IPS DF 4.7 (cell line): ENCODE data around the gene MATK.

Experiments used
- DNase-seq: peaks from one replicate; pipeline ENCODE4 v3.0.0-alpha.2; 2013; ENCODE audit warnings: low spot score; ENCODE audit errors: extremely low read depth

MATK gene

DNA sequence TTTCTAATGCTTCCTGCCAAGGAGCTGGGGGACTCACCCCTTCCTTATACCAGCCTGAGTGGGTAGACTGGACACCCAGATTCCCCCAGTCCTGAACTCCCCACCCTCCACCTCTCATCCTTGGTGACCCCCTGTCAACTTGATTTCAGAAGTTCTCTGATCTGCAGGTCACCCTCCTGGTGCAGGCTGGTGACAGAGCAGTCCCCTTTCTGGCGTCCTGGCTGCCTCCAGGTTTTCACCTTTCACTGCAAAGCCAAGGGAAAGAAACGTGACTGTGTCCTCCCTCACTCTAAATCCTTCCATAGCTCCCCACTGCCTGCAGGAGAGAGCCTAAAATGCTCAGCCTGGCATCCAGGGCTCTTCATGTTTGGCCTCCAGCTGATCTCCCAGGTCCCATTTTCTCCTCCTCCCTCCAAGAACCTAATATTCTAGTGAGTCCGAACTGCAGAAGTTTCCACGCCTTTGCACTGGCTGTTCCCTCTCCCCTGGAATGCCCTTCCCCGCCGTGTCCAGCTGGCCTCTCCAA, 4.1 kb upstream of the MATK start:
- DNase-seq = no peak

DNA sequence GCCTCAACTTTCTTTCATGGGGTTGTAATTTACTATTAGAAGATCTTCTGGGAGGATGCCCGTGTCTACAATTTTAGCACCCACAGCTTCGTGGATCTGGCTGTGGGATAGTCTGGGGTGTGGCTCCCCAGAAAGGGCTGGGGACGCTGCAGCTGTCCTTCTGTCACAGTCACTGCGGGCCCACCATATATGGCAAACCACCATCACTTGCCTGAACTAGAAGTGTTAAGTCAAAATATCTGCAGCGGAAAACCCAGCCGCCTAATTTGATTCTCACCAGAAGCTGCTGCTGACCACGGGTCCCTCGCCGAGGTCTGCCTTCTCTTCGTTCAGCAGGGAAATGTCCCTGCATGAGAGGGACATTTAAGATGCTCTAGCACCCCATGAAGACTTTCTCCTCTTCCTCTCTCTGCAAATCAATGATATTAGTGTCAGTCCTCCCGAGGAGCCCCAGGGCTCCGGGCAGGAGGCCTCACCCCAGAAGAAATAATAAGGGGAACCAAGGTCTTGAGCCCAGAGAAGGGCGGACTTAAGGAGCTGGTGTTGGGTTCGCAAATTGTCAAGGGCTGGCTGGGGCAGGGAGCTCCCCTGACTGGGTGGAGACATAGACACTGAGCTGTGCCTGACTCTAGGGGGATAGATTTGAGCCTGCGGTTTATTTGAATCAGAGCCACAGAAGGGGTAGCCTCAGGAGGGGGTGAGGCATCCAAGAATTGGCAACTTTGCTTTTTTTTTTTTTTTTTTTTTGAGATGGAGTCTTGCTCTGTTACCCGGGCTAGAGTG, 3.0 kb upstream of the MATK start:
- no peak for DNase-seq

DNA sequence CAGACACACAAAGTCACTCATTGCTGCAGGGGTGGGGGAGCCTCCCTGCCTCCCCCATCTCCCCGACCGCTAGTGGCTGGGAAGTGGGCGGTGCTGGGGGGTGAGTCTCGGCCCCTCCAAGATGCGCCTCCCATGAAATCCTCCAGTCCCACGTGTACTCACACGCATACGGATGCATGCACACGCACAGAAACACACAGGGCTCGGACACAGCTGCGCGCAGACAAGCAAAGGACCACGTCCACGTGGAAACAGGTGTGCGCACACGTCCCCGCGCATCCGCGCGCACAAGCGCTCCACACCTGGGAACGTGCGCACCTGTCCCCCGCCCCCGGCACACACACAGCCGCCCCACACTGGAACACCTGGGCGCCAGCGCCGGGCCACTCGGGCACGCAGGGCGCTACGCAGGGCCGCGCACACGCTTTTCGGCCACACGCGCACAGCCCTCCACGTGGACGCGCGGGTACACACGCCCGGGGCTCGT, 687 bp downstream of the MATK start:
- no peak for DNase-seq

DNA sequence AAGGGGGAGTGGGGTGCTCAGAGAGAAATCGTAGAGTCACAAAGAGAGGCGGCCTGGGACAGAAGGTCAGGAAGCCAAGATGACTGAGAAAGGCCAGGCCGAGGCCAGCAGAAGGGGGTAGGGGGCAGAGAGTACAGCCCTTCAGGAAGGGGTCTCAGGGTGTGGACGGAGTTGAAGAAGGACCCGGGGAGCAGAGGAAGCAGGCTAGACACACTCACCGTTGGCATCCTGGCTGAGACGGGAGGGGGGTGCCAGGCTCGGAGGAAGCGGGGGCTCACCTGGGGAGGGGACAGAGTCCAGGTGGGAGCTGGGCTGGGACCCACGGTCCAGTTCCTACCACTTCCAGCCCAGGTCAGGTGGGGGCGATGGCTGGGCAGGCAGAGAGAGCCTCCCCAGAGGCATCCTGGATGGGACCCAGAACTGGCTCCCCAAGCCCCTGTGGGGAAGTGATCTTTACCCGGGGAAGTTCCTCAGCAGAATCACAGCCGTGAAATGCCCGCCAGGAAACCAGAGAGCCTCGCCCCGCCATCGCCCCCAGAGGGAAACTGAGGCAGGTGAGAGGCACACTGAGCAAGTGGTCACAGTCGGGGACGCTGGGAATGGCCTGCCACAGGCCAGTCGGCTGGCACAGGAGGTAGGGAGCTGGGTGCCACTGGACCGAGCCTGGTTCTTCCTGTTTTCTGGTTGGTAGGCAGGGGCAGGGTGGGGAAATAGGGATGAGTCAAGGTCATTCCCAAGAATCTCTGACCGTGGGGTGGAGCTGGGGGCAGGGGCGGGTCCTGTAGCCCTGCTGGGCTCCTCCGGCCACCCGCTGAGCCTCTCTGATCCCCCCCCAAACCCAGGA, 1.4 kb downstream of the MATK start:
- no peak for DNase-seq

DNA sequence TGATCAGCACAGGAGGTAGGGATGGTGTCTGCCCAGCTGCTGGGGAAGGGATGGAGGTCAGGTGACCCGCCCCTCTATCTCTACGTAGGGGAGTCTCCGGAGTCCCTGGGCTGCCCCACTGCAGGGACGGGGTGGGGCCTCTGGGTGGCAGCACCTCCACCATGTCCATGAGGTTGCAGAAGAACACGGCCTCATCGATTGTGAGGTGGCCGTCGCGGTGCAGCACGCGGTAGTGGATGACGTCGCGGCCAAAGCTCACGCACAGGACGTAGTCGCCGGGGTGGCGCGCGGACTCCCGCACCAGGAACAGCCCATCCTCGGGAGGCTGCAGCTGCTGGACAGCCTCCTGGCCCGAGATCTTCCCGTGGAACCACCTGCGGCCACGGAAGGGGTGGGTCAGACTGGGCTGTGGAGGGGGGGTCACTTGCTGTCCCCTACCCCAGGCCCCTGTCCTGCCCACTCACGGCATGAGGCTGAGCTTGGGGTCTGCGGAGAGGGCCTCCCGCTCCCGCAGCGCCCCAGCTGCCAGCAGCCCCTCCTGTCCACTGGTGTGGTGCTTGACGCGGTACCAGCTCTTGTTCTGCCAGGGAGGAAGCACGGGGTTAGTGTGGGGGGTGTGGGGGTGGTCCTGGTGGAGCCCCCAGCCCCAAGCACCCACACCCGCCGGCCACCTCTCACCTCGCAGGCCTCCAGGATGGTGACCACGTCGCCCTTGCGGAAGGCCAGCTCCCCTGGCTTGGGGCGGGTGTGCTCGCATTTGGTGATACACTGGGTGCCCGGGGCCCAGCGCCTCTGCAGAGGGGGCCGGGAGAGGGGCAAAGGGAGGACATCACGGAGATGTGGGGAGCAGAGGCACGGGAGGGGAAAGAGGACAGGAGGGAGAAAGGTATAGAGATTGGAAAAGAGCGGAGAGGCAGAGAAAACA, 2.3 kb downstream of the MATK start:
- DNase-seq = no peak

DNA sequence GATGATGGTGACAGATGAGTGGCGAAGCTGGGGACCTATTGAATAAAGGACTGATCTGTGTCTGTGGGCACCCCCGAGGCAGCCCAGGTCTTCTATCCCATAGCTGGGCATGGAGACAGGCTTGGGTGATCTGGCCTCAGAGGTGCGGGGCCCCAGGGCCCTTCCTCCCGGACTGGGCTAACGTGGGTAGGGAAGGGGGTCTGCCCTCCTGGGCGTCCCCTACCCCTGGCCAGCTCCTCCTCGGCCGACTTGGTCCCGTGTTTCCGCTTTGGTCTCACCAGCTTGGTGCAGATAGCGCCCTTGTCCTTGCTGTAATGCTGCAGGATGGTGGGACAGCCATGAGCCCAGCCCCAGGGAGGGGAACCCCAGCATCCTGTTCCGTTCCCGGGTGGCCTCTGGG, 3.3 kb downstream of the MATK start:
- no peak for DNase-seq

DNA sequence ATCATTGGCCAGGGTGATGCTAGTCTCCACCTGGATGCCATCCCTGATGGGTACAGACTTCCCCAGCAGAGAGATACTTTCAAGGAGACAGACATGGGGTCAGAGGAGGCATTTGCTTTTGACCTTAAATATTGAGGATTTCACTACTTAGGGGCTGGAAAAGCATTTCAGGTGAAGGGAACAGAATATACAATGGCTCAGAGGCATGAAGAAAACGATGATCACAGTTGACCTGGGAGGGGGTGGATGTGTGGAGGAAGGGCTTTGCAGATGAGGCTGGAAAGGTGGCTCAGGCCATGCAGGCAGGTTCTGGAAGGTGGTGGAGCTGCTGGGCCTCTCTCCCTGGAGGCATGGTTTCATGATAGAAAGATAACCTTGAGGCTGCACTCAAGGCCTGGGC, 3.9 kb downstream of the MATK start:
- no peak for DNase-seq

DNA sequence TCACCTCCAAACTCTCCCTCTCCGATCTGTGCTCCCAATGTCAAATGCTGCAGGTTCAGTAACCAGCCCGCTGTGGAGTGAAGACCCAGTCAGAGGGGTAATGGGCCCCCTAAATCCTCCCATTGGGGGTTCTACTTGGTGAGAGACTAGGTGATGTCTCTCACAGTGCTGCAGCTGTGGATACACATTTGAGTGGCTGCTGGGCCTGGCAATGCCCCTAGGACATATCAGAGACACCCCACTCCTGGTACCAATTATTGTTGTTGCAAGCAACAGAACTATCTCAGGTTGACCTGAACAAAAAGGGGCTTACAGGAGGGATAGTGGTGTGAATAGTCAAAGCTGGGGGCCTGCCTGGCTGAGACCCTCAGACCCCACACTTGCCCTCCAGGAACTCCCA, 4.6 kb downstream of the MATK start:
- no peak for DNase-seq

DNA sequence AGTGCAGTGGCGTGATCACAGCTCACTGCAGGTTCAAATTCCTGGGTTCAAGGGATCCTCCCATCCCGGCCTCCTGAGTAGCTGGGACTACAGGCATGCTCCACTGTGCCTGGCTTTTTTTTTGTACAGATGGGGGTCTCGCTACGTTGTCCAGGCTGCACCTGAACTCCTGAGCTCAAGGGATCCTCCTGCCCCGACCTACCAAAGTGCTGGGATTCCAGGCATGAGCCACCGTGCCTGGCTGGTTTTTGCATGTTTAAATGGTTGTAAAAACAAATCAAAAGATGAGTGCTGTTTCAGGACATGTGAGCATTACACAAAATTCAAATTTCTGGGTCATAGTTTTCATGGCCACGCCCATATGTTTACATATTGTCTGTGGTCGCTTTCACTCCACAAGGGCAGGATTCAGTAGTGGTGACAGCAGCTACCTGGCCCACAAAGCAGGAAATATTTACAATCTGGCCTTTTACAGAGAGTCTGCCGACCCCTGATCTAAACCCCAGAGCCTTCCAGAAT, 5.3 kb downstream of the MATK start:
- no peak for DNase-seq

DNA sequence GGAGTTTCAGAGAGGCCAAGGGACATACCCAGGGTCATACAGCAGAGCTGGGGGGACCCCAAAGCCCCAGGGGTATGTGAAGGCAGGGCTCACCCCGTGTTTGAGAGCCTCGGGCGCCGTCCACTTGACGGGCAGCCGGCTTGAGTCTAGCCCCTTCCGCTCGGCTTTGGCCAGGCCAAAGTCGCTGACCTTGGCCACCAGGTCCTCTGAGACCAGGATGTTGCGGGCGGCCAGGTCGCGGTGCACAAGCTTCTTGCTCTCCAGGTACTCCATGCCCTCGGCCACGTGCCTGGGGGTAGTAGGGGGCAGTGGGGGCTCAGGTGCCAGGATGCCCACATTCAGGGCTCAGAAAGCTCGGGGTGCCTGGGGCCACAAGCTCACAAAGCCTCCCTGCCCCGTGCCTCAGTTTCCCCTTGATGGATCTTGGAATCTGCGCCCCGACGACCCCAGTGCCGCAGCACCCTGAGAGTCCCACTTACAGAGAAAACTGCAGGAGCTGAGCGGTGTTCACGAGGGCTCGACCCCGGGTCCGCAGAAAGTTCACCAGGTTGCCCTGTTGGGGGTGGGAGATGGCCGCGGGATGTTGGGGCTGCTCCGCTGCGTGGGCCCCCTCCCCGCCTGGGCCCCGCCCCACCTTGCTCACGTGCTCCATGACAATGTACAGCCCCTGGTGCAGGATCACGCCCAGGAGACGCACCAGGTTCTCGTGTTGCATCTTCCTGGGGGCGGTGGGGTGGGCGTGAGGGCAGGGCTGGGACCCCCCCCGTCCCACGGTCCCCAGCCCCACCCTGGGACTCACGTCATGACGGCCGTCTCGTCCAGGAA, 7.1 kb downstream of the MATK start:
- no peak for DNase-seq

DNA sequence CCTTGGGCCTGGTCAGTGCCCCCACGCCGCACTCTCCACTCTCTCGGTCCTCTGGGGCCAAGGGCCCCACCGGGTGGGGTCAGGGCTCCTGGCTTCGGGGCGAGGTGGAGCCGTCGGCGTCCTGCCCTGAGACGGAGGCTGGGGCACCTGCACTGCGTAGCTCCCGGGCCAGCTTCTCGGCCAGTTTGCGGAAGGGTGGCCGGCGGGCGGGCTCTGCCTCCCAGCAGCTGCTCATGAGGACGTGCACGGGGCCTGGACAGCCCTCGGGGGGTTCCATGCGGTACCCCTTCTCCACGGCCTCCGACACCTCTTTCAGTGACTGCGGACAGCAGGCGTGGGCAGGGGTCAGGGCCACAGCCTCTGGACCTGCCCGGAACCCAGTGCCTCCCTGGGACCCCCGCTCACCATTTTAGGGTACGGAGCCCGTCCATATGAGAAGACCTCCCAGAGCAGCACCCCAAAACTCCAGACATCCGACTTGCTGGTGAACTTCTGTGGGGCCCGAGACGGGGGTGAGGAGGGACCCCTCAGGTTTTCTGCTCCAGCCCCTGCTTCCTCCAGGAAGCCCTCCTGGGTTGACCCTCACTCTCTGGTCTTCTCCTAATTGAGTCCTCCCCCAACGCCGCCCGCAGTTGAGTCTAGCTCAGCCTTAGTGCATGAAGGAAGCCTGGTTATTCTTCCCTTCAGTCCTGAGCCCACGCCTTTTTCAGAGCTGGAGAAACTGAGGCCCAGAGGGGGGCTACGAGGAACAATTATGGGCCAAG, 7.9 kb downstream of the MATK start:
- no peak for DNase-seq

DNA sequence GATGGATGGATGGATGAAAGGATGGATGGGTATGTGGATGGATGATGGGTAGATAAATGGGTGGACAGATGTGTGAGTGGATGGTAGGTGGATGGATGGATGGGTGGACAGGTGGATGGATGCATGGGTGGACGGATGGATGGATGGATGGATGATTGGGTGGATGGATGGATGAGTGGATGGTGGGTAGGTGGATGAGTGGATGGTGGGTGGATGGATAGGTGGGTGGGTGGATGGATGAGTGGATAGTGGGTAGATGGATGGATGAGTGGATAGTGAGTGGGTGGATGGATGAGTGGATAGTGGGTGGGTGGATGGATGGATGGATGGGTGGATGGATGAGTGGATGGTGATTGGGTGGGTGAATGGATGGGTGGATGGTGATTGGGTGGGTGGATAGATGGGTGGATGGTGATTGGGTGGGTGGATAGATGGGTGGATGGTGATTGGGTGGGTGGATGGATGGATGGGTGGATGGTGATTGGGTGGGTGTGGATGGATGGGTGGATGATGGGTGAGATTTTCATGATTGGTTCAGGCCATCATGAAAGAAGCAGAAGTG, 9.6 kb downstream of the MATK start:
- DNase-seq = no peak

DNA sequence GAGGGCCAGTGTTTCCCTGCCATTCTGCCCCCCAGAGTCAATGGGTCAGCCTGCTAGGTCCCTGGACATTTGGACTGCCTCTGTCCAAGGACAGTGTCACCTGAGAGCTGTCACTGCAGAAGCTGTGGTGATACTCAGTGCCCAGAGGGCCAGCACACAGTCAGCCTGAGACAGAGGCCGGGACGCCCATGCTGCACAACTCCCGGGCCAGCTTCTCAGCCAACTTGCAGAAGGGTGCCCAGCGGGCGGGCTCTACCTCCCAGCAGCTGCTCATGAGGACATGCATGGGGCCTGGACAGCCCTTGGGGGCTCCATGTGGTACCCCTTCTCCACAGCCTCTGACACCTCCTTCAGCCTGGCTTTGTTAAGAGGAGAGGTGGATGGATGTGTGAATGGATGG, 10.3 kb downstream of the MATK start:
- no peak for DNase-seq

DNA sequence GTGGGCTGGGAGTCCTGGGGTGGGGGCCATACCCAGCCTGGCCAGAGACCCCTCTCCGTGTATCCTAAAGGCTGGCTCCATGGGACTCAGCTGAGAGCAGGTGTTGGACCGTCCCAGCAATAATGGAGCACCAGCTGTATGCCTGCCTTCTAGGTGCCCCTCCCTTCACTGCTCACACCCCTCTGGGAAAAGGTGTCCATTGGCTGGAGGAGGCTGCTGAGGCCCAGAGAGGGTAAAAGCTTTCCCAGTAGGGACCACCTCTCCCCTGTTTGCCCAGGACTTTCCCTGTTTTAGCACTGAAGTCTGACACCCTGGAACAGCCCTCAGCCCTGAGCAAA, 10.8 kb downstream of the MATK start:
- no peak for DNase-seq

DNA sequence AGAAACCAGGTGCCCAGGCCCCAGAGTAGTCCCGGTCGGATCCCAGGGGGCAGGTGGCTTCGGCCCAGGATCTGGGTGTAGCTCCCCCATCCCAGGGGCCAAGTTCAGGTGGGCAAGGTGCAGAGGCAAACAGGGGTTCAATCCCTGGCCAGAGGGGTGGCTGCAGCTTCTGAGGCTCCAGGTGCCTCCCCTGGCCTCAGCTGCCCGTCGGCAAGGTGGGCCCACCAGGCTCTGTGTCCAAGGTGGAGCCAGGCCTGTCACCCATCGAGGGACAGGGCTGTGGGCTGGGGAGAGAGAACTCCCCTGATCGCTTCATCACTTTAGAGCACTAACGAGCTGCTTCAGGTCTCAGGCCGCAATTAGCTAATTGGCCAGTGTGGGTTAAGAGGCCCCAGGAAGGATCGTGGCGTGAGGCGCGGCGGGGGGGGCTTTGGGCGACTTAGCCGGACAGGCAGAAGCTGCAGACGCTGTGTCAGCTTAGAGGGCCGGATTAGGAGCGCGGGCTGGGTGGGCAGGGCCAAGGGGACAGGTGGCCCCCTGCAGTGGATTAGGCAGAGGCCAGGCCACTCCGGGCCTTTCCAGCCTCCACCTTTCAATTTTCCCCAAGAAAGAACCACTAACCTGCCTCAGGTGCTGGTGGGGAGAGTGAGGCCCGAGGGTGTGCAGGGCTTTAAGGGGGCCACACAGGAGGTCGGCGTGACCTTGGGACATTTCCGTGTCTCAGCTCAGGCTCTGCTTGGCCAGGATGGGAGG, 11.4 kb downstream of the MATK start:
- no peak for DNase-seq

DNA sequence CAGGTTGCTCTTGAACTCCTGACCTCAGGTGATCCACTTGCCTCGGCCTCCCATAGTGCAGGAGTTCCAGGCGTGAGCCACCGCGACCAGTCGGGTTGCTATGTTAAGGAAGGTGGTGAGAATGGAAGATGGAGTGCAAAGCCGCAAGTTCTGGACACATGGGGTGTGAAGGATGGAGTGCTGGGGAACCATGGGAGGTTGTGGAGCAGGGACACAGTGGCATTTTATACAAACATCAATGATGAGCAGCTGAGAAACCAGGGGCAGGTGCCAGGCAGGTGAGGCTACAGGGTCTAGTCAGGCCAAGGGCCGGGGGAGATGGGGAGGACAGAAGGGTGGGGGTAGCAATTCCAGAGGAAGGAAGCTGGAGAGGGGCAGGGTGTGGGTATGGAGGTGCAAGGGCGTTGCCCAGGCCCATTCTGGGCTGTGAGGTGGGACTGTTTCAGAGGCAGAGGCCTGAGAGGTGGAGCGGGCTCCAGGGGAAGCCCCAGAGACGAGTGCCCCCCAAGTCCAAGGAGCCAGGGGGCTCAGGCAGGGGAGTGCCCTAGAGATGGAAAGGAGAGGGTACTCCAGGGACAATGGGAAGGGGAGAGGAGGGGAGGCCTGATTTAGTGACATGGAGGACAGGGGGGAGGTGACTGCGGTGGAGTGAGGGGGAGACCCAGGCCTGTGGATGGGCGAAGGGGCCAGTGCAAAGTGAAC, 12.2 kb downstream of the MATK start:
- DNase-seq = no peak

DNA sequence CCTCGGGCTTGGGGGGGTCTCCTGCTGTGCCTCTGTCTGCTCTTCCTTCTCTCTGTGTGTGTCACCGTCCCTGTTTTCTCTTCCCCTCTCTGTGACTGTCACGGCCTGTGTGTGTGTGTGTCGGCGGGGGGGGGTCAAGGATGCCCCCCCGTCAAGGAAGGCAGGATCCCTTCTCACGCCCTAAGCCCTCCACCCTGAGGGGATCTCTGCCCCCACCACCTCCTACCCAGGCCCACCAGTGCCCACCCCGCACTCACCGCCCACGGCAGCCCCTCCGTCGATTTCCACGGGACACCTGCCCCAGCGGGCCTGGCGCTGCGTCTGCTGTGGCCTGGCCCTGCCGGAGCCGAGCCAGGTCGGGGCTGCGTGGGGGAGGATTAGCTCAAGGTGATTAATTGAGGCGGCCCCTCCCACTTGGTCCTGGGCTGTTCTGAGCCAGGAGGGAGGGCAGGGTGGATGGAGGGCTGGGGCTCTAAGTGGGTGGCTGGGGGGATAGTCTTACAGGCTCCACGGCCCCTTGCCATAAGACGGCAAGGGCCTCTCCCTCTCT, 14.2 kb downstream of the MATK start, which contains the start of gene RAX2:
TSS of gene RAX2 (minus strand) at position 323 of the 550 bp plus-strand sequence. CDS start 486 bp downstream, outside the sequence.
- DNase-seq = no peak
